Endothelial cell of hepatic sinusoid (primary cell): Measurements from ENCODE around the gene GPR179.
"Not testable (repeated sequence)": the region's sequence is repeated elsewhere in the genome, so short reads cannot be mapped to it uniquely, and the experiment has no call there.

Experiments used
- in situ Hi-C: cut with HindIII; loops from 2 replicates; pipeline ENCODE4 v1.10.0; 2017; ENCODE audit warnings: low sequenced_read_pairs

The GPR179 gene

DNA sequence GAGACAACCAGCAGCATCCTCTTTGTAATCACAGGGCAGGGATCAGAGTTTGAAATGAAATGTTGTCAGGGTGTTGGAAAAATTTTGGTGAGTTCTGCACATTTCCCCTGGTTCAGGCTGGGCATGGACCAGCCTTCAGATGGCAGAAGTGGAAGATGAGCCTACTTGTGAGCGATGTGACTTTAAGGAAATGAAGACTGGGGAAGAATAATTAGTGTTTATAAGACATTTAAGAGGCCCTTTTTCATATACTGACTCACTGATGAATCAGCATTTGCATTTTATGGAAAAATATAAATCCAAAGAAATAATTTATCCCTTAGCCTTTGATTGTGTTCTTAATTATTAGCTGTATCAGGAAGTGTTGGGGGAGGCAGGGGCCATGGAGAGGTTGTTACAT lies 20.9 kb downstream of the GPR179 start:
- in situ Hi-C loops: no loop called here

DNA sequence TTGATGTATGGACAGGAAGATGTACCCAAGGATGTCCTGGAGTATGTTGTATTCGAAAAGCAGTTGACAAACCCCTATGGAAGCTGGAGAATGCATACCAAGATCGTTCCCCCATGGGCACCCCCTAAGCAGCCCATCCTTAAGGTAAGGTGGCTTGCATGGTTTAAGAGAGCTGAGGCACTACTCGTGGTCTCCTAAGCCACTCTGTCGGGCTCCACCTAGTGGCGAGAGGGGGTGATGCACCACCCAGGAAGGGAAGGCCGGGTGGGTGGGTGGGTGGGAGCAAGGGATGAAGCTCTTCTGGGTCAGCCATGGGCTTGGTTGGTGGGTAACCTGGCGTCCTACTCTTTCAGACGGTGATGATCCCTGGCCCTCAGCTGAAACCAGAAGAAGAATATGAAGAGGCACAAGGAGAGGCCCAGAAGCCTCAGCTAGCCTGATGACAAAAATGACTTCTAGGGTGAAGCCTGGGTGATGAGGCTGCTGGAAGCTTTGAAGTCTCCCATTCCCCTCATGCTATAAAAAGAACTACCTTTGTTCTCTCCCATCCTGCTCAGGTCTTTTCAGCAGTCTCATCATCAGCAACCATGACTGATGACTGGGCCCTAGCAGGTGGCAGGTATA lies 21.5 kb downstream of the GPR179 start:
- in situ Hi-C loops: no loop called here

DNA sequence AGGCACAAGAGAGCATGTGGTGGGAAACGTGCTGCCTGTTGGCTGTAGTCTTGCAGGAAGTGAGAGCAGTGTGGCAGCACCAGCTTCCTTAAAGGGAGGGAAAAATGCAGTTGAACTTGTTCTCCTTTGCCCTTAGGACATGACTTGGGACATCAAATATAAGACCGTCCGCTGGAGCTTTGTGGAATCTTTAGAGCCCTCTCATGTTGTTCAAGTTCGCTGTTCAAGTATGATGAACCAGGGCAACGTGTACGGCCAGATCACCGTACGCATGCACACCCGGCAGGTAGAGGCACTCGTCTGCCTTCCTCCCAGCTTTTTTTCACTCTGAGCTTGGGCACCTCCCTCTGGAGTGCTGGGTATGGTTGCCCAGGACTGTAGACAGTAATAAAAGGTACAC lies 23.3 kb downstream of the GPR179 start:
- in situ Hi-C loops: no loop called here

DNA sequence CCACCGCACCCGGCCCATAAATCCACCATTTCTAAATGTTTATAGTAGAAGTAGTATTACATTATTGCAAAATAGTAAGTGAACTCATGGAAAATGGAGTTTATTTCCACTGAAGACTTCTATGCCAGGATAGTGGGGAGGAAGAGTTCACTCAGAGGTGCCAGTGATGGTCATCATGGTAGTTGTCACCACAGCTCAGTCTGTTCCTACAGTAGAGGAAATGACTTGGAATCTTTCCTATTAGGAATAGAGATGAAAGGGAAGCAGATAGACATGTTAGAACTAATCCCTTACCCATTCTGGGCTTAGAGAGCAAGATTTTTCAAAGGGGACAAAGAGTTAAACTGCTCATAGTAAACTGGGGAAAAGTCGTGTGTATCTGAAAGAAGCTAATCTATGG lies 26.7 kb downstream of the GPR179 start:
- in situ Hi-C loops: no loop called here

DNA sequence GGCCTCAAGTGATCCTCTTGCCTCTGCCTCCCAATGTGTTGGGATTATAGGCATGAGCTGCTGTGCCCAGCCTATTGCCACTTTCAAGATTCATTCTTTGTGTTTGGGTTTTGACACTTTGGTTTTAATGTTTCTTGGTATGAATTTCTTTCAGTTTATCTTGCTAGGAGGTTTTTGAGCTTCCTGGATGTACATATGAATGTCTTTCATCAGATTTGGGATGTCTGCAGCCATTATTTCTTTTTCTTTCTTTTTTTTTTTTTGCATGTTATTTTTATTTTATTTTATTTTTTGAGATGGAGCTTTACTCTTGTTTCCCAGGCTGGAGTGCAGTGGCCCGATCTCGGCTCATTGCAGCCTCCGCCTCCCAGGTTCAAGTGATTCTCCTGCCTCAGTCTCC lies 28.3 kb downstream of the GPR179 start:
- in situ Hi-C loops: no loop called here

DNA sequence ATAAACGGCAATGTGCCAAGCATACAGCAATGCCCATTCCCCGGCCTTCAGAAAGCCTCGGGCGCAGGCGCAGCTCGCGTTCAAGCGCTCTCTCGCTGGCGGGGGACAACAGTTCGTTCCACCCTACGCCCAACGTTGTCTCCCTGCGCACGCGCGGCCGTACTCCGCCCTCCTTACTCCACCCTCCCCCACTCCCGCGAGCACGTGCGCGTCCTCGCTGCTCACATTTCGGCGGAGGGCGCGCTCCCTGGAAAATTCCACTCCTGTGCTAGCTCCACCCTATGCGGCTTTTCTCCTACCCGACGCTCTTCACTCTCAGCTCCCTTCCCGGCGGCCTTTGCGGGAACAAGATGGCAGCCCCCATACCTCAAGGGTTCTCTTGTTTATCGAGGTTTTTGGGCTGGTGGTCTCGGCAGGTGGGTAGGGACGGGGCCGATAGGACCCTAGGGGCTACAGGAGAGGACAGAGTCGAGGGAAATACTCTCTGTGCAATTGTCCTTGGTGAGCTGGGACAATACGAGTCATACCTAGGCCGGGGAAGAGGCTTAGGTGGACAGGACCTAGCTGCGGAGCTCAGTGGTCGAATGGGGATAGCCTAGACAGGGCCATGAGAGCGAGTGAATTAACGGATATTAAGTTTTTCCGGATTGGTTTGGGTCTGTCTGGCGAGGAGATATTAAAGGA lies 46.8 kb downstream of the GPR179 start, which contains the start of gene MRPL45:
Gene MRPL45, plus strand, starts transcription at position 335 of the 684 bp plus-strand sequence. Its CDS starts 16 bp downstream, at position 351.
- in situ Hi-C loops: not testable (repeated sequence)

DNA sequence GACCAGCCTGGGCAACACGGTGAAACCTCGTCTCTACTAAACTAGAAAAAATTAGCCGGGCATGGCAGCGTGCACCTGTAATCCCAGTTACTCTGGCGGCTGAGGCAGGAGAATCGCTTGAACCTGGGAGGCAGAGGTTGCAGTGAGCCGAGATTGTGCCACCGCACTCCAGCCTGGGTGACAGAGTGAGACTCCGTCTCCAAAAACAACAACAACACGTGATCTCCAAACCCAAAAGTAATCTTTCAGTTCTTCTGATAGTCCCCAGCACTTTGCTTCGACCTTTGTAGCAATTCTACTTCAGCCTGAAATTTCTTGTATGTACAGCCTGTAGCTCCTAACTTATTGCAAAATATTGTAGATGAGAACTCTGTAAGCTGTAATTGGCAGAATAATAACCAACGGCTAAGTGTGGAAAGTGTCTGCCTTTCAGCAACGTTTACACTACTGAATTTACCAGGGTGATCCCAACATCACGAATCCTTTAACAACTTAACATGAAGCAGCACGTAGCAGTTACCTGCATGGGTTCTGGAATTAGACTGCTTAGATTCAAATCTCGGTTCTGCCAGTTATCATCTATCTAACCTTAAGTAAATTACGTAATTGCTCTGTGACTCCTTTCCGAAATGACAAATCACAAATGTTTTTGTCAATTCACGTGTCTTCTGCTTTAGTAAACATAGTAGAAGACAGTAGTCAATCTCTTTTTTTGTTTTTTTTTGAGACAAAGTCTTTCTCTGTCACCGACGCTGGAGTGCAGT lies 48.0 kb downstream of the GPR179 start:
- in situ Hi-C loops: not testable (repeated sequence)

DNA sequence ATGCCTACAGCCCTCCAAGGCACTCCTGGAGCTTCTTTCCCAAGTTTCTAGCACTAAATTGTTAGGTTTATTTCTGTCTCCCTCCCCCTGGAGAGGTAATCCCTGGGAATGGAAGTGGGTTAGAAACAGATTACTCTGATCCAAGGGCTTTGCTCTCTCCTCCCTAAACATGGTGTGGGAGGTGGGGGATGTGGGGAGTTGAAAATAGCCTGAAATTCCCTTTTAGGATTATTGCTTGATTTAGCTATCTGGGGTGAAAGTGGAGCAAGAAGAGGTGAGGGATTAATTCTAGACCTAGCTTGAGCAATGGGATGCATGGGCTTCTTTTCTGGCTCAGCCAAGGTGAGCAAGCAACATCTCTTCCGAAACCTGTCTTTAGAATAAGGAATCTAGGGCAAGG lies 54.0 kb downstream of the GPR179 start:
- in situ Hi-C loops: not testable (repeated sequence)

DNA sequence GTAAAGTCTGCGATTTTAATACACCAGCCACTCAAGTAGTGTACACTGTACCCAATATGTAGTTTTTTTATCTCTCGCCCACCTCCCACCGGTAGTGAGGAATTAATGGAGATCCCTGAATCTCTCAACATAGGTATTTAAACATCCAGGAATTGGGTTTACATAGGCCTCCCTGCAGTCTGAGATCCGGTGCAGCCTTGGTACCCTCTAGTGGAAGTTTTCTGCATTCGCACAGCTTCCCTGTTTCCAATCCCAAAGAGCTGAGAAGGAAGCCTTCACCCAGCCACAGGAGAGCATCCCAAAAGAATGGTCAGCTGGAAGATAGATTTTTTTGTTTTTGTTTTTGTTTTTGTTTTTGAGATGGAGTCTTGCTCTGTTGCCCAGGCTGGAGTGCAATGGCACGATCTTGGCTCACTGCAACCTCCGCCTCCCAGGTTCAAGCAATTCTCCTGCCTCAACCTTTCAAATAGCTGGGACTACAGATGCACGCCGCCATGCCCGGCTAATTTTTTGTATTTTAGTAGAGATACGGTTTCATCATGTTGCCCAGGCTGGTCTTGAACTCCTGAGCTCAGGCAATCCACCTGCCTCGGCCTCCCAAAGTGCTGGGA lies 55.4 kb downstream of the GPR179 start:
- in situ Hi-C loops: not testable (repeated sequence)

DNA sequence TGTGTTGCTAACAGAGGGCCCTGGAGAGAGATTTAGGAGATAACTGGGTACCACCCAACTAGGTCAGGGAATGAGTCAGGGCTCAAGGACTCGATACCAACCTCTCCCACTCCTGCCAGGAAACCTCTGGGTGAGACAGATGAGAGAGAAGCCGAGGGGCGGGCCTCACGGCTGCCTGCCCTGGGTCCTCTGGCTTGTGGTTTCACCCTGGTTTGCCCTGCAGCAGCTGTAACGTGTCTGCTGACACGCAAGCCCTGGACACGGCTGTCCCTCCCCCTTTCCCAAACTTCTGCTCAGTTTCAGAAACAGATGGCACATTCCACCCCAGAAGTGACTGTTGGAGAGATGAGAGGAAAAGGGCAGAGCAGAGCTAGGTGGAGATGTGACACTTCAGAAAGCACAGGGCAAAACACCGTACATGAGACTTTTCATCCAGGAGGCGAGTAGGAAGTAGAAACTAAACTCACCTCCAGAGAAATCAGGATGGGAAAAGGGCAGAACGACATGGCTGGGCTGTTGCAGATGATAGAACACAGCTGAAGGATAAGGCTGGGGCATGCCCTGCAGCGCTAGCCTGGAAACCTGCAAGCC lies 57.2 kb downstream of the GPR179 start:
- in situ Hi-C loops: not testable (repeated sequence)

DNA sequence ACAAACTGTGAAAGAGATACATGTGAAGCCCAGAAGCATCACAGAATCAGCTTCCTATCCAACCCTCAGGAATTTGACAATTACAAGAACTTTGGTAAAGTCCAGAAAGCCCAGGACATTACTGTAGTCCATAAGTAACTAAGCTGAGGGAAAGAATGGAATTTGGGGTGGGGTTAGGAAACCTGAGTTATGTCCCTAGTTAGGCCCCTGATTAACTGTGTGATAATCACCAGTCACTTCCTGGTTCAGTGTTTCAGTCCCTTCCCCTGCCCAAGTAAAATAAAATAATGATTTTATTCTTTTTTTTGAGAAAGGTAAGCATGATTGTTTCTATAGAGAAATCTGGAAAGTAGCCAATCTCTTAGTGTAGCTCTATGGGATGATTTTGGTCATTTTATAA lies 57.8 kb downstream of the GPR179 start:
- in situ Hi-C loops: not testable (repeated sequence)
